Nephron (organoid): ENCODE results near the gene SERPINA3.
"Not testable (repeated sequence)": the region's sequence is repeated elsewhere in the genome, so short reads cannot be mapped to it uniquely, and the experiment has no call there.

Experiments
- H3K27ac Mint-ChIP-seq, 3 experiments: 2 replicates each; pipeline ENCODE4 v1.8.0; 2020; ENCODE audit warnings: mixed read lengths in 3 of 3, mild to moderate bottlenecking in 2 of 3, moderate library complexity in 1 of 3
- H3K27me3 Mint-ChIP-seq: 2 replicates; pipeline ENCODE4 v1.8.0; 2021; ENCODE audit warnings: low read depth, mild to moderate bottlenecking, moderate library complexity, mixed read lengths
- H3K36me3 Mint-ChIP-seq: 2 replicates; pipeline ENCODE4 v1.8.0; 2020; ENCODE audit warnings: low read depth, mixed read lengths
- H3K4me1 Mint-ChIP-seq: 2 replicates; pipeline ENCODE4 v1.8.0; 2020; ENCODE audit warnings: mixed read lengths
- H3K4me3 Mint-ChIP-seq, 3 experiments: 2 replicates each; pipeline ENCODE4 v1.8.0; 2020; ENCODE audit warnings: mild to moderate bottlenecking in 3 of 3, mixed read lengths in 3 of 3, moderate library complexity in 2 of 3
- H3K9me3 Mint-ChIP-seq: 2 replicates; pipeline ENCODE4 v1.8.0; 2020; ENCODE audit warnings: mixed read lengths
- CTCF ChIP-seq, 3 experiments: fragments of 200-600 bp; sonication (generic); IDR thresholded peaks; one replicate each; pipeline ENCODE4 v1.5.0; 2021; ENCODE audit warnings: antibody characterized with exemption in 3 of 3; ENCODE audit not compliant: unreplicated experiment in 3 of 3

The SERPINA3 gene

DNA sequence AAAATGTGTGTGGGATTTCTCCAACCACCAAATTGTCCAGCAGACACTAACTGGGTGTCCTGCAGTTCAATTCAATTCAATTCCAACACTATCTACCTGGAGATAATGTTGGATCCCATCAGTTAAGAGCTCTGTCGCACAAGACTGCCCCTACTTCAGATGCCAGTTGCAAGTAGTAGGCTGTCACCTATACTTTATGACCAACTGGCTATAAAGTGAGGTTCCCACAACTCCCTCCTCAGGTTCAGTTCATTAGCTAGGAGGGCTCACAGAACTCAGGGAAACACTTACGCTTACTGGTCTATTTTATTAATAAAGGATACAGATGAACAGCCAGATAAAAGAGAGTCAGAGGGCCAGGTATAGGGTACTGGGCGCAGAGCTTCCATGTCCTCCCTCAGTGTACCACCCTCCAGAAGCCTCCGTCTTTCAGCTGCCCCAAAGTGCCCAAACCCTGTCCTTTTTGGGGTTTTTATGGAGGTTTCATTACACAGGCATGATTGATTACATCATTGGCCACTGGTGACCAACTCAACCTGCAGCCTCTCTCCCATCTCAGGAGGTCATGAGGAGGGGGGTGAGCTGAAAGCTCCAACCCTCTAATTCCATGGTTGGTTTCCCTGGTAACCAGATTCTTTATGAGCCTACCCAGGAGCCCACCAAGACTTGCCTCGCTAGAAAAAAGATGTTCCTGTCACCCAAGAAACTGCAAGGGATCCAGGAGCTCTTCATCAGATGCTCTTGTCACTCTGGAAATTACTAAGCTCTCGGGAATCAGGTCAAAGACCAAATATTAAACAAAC, 38.5 kb upstream of the SERPINA3 start:
- H3K4me1 Mint-ChIP-seq = no peaks in the 10 kb centered on the region
- H3K27me3 Mint-ChIP-seq = peaks cover 7% of the 10 kb centered on the region
- TF ChIP-seq CTCF (IDR thresholded peaks at IDR 0.05; ENCODE audit: unreplicated experiment in 3 of 3) = no peak
- no peak overlapping the region for H3K4me3 Mint-ChIP-seq
- H3K27ac Mint-ChIP-seq = no peak overlapping the region
- no peaks in the 10 kb centered on the region for H3K9me3 Mint-ChIP-seq
- no peaks in the 10 kb centered on the region for H3K36me3 Mint-ChIP-seq

- Mint-ChIP-seq H3K9me3 (no peaks in the 10 kb centered on the region), H3K27ac (no peak overlapping the region), H3K36me3 (no peaks in the 10 kb centered on the region)
Observed at GRCh38 chr14:94574336-94574735, 37.9 kb upstream of the SERPINA3 start.

DNA sequence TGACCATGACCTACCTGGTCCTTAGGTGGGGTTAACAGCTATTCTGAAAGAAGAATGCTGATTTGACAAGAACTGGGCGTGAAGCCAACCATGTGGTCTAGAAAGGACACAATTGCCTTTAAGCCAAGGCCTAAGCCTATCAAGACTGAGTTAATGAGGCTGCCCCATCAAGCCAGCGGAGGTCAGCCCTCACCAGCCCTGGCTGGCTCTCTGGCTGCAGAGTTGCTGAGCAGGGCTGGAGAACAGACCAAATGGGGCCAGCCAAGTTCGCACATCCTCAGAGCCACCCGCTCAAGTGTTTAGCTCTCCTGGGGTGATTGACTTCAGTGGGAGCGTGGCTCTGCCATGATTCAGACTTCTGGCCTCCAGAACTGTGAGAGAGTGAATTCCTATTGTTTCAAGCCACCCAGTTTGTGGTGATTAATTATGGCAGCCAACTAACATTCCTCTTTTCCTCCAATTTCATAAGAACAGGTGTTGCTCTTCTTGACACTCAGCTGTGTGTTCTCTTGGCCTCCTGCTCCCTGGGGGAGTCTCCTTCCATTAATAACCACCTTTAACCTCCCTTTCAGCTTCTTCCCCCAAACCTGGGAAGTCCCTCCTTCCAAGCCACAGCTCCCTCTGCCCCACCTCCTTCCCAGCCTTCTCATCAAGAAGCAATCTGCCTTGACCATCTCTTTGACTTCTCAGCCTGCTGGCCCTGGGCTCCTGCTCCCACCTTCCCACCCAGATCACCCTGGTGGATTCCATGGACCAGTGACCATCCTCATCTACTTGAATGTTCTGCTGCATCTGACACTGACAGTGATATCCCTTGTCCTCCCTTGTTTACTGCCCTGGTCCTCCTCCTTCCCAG, 36.2 kb upstream of the SERPINA3 start:
- no peak overlapping the region for H3K4me3 Mint-ChIP-seq

More at GRCh38 chr14:94574336-94574735, 37.9 kb upstream of the SERPINA3 start:
- TF ChIP-seq CTCF (IDR thresholded peaks at IDR 0.05; ENCODE audit: unreplicated experiment in 3 of 3) = no peak
- peaks cover 11% of the 10 kb centered on the region for H3K27me3 Mint-ChIP-seq
- no peaks in the 10 kb centered on the region for H3K4me1 Mint-ChIP-seq
- no peak overlapping the region for H3K4me3 Mint-ChIP-seq

DNA sequence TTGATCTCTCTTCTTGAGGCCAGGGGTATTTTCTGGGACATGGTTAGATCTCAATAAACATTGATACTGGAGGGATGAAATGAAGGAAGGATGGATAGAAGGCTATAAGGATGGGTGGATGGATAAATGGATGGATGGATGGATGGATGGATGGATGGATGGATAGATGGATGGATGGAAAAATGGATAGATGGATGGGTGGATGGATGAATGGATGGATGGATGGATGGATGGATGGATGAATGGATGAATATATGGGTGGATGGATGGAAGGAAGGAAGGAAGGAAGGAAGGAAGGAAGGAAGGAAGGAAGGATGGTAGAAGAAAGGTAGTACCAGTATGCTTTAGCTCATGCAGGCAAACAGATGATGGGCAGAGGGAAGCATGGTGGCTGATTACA, 34.7 kb upstream of the SERPINA3 start:
- H3K36me3 Mint-ChIP-seq, H3K27ac Mint-ChIP-seq, H3K4me3 Mint-ChIP-seq, H3K4me1 Mint-ChIP-seq, H3K9me3 Mint-ChIP-seq: not testable (repeated sequence)
- H3K27me3 Mint-ChIP-seq = peaks cover 11% of the 10 kb centered on the region

More for the DNA sequence above, 36.2 kb upstream of the SERPINA3 start:
- no peak for TF ChIP-seq CTCF (IDR thresholded peaks at IDR 0.05; ENCODE audit: unreplicated experiment in 3 of 3)
- Mint-ChIP-seq H3K9me3 (no peaks in the 10 kb centered on the region), H3K4me1 (no peaks in the 10 kb centered on the region), H3K27ac (no peak overlapping the region), H3K36me3 (no peaks in the 10 kb centered on the region), H3K27me3 (peaks cover 11% of the 10 kb centered on the region)

- Mint-ChIP-seq H3K36me3 (no peaks in the 10 kb centered on the region), H3K4me3 (no peak overlapping the region), H3K27ac (no peak overlapping the region), H3K27me3 (peaks cover 15% of the 10 kb centered on the region), H3K4me1 (no peaks in the 10 kb centered on the region), H3K9me3 (no peaks in the 10 kb centered on the region)
- no peak for TF ChIP-seq CTCF (IDR thresholded peaks at IDR 0.05; ENCODE audit: unreplicated experiment in 3 of 3)
Observed at GRCh38 chr14:94578712-94579111, 33.5 kb upstream of the SERPINA3 start.

- no peaks in the 10 kb centered on the region for H3K9me3 Mint-ChIP-seq
- H3K27me3 Mint-ChIP-seq = peaks cover 18% of the 10 kb centered on the region
- H3K27ac Mint-ChIP-seq = no peak within 1 kb of the TSS
- no peaks in the 10 kb centered on the region for H3K36me3 Mint-ChIP-seq
- H3K4me1 Mint-ChIP-seq = no peaks in the 10 kb centered on the region
- peak within 1 kb of the TSS in 1 of 3 experiments; percentile 0 for H3K4me3 Mint-ChIP-seq
- no peak for TF ChIP-seq CTCF (IDR thresholded peaks at IDR 0.05; ENCODE audit: unreplicated experiment in 3 of 3)
Observed at GRCh38 chr14:94581127-94581999, 30.8 kb upstream of the SERPINA3 start, which contains the start of gene SERPINA5. TSS of gene SERPINA5 (plus strand) at chr14:94581426. CDS start at chr14:94587363, 5,937 bp downstream.
